ENCODE data around the gene EP400.

DNA sequence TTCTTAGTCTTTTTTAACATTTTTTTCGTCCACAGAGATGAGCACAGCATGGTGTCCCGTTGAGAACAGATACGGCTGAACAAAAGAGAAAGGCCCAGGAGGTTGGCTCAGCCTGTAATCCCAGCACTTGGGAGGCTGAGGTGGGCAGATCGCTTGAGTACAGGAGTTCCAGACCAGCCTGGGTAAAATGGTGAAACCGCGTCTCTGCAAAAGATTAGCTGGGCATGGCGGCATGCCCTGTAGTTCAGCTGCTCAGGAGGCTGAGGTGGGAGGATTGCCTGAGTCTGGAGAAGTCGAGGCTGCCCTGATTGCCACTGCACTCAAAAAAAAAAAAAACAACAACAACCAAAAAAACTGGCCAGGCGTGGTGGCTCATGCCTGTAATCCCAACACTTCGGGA is 5.9 kb upstream of the EP400 start:
- TF ChIP-seq POLR2A (IDR thresholded peaks at IDR 0.05; ENCODE audit: low read depth, low read length) (no peak), POLR2AphosphoS5 (IDR thresholded peaks at IDR 0.05; ENCODE audit: low read depth, low read length) (no peak)

Measured in GM12891 (cell line).